ENCODE measurements around the gene GATAD2B.

- TF ChIP-seq POLR2AphosphoS5 (IDR thresholded peaks at IDR 0.05; ENCODE audit: low read depth, low read length) (no peak), POLR2A (IDR thresholded peaks at IDR 0.05; ENCODE audit: low read depth, low read length) (no peak)
Measured at GRCh38 chr1:153841463-153841994, 81.2 kb downstream of the GATAD2B start.
